ENCODE data around the gene PITPNM3.

GRCh38 chr17:6528557-6528956 is 27.8 kb downstream of the PITPNM3 start:
- TF ChIP-seq, protein P1, sequence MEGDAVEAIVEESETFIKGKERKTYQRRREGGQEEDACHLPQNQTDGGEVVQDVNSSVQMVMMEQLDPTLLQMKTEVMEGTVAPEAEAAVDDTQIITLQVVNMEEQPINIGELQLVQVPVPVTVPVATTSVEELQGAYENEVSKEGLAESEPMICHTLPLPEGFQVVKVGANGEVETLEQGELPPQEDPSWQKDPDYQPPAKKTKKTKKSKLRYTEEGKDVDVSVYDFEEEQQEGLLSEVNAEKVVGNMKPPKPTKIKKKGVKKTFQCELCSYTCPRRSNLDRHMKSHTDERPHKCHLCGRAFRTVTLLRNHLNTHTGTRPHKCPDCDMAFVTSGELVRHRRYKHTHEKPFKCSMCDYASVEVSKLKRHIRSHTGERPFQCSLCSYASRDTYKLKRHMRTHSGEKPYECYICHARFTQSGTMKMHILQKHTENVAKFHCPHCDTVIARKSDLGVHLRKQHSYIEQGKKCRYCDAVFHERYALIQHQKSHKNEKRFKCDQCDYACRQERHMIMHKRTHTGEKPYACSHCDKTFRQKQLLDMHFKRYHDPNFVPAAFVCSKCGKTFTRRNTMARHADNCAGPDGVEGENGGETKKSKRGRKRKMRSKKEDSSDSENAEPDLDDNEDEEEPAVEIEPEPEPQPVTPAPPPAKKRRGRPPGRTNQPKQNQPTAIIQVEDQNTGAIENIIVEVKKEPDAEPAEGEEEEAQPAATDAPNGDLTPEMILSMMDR (CRISPR knock-in tag; IDR thresholded peaks at IDR 0.05): no peak
- TF ChIP-seq ZNF317 (CRISPR knock-in tag; IDR thresholded peaks at IDR 0.05): no peak
- no peak for TF ChIP-seq HMG20A (CRISPR knock-in tag; IDR thresholded peaks at IDR 0.05; ENCODE audit: borderline replicate concordance)
- TF ChIP-seq DPF2 (CRISPR knock-in tag; IDR thresholded peaks at IDR 0.05; ENCODE audit: borderline replicate concordance, low read depth): no peak
- no peak for TF ChIP-seq FUBP1 (CRISPR knock-in tag; IDR thresholded peaks at IDR 0.05; ENCODE audit: borderline replicate concordance)

Measured in HepG2 (cell line).